Activated CD8-positive, alpha-beta memory T cell treated with anti-CD3 and anti-CD28 coated beads, Interleukin-2, amount 50 U/mL, for 24 hours (primary cell): ENCODE results near the gene HINT1.
"Not testable (repeated sequence)": the region's sequence is repeated elsewhere in the genome, so short reads cannot be mapped to it uniquely, and the experiment has no call there.

Source experiments
- DNase-seq: peaks from one replicate; pipeline ENCODE4 v3.0.0-alpha.2; 2020; ENCODE audit errors: extremely low read depth

The HINT1 gene

DNA sequence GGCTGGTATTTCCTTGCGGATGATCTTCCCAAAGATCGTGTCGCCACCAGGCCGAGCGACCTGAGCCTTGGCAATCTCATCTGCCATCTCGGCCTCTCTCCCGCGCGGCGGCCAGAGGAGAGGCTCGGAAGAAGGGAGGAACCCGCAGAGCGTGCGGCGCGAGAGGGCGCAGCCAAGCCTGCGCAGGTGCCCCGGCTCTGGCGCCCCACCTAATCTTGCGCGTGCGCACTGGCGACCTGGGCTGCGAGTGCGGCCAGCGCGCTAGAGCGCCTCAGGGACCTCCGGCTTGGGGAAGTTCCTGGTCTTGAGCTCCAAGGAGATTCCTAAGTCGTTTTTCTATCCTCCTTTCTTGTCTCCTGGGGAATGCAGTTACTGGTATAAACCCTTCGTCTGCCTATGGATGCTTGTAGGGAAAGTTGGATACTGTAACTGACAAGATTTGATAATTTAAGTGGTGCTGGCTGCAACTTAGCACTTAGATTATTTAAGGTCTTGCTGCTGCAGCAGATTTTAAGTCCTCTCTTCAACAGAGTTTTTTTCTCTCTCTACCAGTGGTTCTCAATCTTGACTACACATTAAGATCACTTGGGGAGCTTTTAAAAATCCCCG lies at the start of gene HINT1:
Gene HINT1, minus strand, starts transcription at position 138 of the 609 bp plus-strand sequence. Its CDS starts 51 bp downstream, at position 87.
- DNase-seq, result peak; percentile 79

DNA sequence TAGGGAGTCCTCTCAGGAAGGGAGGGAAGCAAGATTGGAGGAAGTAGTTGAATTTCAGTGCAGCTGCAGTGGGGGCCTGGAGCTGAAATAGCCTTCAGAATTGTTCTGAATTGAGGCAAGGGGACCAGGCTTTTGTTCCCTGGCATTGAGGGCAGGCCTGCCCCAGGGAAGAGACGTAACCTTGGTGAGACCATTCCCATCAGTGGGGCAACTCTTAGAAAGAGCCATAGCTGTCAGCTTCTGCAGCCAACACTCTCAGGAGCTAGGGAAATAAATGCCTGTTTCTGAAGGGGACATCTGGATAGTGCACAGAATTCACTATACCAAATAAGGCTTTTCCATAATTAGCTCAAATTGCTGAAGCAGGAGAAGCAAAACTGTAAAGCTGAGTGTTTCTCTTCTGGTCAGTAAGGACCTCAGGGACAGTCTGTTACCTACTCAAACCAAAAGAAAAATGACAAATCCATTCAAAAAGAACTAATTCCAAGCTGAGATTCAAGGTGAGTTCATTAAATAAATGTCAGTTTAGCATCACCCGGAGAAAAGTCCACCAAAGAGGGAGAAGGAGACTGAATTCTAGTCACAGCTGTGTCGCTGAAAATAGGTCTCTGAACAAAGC lies 49.7 kb upstream of the HINT1 start:
- no peak for DNase-seq

DNA sequence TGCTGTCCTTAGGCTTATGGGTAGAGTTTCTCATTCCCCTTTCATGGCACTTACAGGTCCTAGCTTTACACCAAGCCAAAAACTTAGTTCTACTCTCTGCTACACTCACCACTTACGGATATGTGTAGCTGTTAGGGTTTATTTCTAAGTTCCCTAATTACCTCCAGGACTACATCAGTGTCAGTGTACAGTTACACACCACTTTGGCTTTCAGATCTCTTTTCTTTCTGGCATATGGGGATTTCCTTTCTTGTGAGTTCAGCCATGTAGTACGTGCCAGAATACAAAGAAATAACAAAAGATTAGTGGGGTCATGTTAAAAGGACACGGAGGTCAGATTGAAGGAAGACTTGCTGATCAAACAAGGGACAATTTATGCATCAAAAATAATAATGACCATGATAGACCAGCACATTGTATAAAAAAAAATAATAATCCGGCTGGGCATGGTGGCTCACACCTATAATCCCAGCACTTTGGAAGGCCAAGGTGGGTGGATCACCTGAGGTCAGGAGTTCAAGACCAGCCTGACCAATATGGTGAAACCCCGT lies 47.5 kb upstream of the HINT1 start:
- no peak for DNase-seq

DNA sequence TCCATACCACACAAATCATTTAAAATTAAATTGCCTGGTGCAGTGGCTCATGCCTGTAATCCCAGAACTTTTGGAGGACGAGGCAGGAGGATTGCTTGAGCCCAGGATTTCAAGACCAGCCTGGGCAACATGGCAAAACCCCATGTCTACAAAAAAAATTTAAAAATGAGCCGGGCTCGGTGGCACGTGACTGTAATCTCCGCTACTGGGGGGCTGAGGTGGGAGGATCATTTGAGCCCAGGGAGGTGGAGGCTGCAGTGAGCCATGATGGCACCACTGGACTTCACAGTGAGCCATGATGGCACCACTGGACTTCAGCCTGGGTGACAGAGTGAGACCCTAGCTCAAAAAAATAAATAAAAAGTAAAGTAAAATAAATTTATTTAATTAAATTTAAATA lies 46.6 kb upstream of the HINT1 start:
- DNase-seq, result no peak

DNA sequence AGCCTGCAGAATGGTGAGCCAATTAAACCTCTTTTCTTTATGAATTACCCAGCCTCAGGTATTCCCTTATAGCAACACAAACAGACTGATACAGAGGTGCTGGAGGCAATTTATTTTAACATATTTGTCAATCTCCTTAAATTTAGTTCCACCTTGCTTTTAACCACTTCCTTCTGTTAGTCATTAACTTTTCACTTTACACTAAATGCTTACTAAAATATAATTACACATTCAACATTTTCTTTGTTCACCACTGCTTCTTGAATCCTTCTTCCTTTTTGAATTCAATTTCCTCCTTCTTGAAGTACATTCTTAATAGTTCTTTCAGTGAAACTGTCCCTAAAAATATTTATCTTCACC lies 45.1 kb upstream of the HINT1 start:
- no peak for DNase-seq

DNA sequence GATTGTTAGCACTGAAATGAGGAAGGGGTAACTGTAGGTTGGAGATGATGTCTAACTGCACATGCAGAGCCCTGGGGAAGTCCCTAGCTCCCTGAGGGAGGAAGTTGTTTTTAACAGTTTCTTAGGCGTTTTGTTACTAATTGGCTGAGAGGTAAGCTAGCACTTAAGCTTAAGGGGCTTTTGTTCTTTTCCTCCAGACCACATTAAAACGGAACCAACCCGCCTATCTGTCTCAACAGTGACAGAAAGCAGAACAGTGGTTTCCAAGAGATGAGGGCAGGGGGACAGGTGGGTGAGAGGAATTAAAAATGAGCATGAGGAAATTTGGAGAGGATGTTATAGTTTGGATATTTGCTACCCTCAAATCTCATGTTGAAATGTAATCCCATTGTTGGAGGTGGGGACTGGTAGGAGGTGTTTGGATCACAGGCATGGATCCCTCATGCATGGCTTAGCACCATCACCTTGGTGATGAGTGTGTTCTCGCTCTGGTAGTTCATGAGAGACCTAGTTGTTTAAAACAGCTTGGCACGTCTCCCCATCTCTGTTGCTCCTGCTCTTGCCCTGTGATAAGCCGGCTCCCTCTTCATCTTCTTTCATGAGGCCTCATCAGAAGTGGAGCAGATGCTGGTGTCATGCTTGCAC lies 44.6 kb upstream of the HINT1 start:
- DNase-seq, result peak; percentile 10

DNA sequence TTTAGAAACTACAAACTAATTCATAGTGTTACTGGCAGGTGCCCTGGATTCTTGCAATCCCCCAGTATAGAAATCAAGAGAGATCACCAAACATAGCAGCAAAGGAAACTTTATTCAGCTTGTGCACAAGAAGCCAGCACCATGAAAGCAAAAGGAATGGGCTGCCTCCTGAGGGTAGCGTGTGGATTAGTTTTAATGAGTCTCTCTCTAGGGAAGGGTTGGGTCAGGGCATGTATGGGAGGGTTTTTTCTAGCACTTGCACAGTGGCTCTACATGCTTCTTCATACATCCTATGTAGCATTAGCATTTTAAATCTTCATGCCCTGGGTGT lies 44.1 kb upstream of the HINT1 start:
- no peak for DNase-seq

DNA sequence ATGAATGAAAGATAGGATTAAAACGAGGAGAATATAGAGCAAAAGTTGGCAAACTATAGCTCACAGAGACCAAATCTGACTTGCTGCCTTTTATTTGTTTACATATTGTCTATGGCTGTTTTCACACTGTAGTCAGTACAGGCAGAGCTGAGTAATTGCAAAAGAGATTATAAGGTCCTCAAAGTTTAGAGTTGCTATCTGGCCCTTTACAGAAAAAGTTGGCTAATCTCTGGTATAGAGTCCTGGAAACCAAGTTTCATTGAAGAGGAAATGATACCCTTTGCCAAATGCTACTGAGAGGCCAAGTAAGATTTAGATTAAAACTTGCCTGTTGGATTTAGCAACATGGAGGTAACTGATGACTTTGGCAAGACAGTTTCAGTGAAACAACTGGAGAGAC lies 41.7 kb upstream of the HINT1 start:
- no peak for DNase-seq

DNA sequence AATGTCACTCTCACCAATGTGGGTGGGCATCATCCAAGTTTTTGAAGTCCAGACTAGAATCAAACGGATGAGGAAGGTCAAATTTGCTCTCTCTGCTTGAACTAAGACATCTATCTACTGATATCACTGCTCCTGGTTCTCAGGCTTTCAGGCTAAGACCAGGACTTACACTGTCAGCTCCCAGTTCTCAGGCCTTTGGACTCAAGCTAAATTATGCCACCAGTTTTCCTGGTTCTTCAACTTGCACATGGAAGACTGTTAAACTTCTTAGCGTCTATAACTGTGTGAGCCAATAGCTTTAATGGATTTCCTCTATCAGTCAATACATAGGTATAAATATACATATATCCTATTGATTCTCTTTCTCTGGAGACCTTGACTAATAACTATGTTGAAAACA lies 41.0 kb upstream of the HINT1 start:
- DNase-seq, result no peak

DNA sequence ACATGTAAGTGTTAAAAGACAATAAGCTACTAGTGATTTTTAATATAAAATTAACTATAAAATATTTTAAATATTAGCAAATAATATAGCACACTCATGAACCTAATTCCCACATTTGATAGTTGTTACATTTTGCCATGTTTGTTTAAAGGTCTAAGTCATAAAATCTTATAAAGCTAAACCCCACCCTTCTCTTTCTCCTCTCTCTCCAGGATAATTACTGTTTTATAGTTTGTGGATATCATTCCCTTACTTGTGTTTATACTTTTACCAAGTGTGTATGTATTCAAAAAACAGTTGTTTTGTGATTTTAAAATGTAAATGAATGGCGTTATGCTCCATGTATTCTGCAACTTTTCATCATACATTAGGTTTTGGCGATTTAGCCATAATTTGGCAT lies 39.9 kb upstream of the HINT1 start:
- DNase-seq, result no peak

DNA sequence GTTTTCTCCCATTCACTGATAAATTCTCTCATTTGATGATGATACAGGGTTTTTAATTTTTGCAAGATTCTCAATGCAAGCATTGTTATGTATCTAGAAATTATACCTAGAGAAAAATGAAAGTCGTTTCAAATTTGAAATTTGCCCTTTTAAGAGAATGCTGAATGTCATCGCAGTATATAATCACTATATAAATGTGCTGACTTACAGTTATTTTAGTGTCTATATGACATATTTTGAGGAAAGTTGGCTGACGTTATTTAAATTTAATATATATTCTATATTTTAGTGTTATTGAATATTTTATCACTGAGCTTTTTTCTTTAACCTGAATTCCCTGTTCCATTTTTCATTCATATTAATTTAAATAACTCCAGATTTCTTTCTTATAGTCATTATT lies 35.5 kb upstream of the HINT1 start:
- DNase-seq, result no peak

DNA sequence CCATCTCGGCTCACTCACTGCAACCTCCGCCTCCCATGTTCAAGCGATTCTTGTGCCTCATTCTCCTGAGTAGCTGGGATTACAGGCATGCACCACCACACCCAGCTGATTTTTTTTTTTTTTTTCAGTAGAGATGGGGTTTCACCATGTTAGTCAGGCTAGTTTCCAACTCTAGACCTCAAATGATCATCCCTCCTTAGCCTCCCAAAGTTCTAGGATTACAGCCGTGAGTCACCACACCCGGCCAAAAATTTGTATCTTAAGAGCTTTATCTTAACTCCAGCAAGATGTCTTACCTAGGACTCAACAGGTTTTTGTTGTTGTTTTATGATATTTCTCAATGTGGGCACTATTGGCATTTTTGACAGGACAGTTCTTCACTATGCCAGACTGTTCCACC lies 33.6 kb upstream of the HINT1 start:
- no peak for DNase-seq

DNA sequence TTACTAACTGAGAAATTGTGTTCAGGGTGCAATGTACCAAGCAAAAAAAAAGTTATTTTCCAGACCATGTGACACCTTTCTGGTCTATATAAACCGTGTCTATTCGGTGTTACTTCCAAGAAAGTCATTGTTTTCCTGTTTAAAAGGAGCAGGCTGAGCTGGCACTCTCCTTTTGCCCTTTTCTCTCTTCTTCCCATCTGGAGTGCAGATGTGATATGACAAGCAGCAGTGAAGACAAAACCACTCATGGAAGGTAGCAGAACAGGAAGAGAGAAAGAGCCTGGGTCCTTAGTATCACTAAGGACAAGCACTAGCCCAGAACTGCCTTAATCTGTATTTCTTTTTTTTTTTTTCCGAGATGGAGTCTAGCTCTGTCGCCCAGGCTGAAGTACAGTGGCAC lies 31.3 kb upstream of the HINT1 start:
- DNase-seq, result no peak

DNA sequence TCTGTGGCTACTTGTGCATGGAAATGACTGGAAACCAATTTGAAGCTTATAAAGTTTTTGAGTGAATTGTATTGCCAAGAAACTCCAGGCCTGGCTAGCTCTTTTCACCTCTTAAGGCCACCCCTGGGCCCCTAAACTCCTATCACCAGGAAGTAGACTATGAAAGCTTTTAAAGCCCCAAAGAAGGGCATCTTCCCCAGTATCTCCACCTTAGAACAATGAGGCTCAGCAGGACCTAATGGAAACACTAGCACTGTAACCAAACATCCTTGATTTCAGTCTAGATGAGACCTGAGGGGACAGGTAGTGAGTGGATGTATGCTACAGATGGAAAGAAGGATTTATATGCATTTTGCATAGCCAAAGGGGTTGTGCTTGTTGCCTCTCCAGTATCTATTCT lies 30.6 kb upstream of the HINT1 start:
- DNase-seq, result no peak

DNA sequence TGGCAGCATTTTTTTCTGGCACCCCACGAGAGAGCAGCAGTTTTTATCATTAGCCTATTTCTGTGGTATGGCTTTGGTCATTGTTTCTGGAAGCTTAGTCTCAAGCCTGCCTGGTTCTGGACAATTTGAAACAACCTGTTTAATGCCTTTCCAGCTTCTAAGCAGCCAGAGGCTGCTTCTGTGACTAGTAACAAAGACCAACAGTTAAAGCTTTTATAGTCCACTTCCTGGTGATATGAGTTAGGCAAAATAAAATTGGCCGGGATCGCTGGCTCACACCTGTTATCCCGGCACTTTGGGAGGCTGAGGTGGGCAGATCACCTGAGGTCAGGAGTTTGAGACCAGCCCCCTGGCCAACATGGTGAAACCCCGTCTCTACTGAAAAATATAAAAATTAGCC lies 29.7 kb upstream of the HINT1 start:
- no peak for DNase-seq

DNA sequence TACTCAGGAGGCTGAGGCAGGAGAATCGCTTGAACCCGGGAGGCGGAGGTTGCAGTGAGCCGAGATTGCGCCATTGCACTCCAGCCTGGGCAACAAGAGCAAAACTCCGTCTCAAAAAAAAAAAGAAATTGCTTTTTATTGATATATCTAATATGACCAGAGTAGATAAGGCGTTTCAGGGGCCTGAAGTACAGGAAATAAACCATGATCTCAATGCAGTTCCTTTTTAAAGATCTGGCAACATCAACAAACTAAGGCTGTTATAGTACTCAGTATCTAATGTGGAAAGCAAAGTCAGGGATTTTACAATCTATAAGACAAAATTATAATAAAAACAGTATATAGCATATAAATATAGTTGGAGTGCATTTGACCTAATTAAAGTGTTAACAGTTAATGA lies 28.8 kb upstream of the HINT1 start:
- DNase-seq, result not testable (repeated sequence)

DNA sequence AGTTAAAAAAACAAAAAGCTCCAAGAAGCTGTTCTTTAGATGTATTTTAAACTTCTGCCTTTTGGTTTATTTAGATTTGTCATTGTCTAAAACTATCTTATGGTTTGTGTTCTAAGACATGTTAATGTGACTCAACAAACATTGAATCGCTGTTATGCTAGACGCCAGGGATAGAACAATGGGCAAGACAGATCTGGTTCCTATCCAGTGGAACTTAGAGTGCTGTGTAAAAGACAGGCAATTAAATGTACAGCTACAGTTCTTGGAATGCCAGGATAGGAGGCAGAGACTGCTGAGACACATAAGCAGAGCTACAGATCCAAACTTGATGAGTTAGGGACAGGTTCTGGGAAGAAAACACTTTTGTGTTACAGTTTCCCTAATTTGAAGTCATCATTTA lies 28.1 kb upstream of the HINT1 start:
- DNase-seq, result no peak

DNA sequence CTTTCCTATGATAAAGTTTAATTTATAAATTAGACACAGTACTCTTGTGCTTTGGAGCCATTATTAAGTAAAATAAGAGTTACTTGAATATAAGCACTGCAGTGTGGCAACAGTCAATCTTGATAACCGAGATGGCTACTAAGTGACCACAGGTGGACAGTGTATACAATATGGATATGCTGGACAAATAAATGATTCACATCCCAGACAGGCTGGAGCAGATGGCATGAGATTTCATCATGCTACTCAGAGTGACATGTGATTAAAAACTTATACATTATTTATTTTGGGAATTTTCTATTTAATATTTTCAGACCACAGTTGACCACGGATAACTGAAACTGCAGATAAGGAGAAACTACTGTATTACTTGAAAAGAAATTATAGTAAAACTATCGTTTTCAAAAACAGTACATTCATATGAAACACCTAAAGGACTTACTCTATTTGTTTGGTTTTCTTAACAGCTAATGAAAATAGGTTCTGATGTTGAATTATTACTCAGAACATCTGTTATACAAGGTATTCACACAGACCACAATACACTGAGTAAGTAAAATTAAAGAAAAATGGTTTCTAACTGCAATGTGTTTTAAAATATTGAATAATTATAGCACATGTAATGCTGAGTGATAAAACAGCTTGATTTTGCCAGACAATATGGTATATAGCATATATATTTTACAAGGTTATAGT lies 21.7 kb upstream of the HINT1 start:
- DNase-seq, result no peak

DNA sequence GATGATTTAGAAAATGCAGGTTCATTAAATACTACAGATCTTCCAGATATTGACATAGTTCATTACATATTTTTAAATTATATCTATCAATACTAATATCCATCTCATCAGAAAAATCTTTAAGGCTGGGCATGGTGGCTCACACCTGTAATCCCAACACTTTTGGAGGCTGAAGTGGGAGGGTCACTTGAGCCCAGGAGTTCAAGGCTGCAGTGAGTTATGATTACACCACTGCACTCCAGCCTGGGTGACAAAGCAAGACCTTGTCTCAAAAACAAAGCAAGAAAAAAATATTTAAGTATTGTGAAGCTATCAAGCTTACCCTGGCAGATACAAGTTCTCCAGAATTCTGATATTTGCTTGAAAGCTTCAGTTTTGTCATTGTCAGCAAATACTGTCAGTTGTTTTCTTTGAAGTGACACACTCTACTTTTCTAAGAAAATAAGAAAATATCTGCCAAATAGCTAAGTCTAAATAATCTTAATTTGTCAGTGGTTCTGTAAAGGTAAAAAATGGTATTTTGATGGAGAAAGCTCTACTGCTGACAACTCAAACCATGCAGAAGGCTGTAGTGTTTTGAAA lies 20.6 kb upstream of the HINT1 start:
- no peak for DNase-seq

DNA sequence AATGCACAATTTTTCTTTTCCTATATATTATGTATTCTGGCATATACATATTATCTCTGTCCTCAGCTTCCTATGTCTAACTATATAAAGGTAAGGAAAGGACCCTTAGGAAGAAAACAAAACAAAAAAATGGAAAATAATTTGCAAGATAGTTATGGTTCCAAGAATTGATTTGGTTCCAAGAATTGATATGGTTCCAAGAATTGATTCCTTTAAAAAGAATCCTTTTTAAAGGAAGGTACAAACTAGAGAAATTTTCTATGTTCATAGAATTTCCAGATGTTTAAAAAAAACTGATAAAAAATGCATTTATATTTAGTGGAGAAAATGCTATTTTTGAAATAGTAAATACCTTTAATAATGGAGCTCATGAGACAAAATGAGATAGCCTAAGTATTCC lies 17.8 kb upstream of the HINT1 start:
- DNase-seq, result no peak

DNA sequence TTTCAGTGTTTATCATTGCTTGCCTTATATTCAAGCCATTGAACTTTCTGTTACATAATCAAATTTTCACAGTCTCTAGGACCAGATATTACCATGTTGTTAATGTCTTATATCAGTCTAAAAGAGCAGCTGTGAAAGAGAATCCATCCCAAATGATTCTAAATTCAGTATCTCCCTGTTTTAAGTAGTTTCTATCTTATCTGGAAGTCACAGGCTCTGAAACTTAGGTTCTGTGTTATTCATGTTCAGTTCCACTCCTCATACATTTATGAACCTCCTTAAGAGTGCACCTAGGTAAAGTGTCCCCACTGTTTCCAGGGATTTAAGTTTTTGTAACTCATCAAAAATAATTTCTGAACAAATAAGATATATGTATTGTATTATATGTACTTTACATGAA lies 15.4 kb upstream of the HINT1 start:
- DNase-seq, result no peak

DNA sequence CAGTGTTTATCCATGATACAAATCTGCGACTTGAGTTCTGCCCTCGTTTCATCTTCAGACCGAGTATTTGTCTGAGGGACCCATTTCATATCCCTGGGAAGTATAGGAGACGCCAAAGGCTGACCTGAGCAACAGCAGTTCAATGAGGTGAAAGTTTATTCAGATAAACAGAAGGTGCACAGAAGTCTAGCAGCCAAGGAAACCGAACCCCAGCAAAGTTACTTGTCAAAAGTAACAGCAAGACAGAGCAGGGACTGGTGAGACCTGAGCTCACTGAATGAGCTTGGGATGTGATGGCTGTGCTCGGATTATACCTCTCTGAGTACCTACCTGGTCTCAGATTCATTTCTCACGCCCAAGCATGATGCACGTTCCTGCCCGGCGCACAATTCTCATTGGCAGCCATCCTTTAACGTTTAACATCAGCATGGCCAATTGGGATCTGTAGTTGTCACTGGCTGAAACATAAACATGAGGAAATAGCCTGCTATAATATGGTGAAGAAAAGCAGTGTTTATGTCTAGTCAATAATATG lies 6.3 kb upstream of the HINT1 start:
- no peak for DNase-seq
